Nephron progenitor cell (in vitro differentiated cells): ENCODE results near the gene VWA3A.
"Not testable (repeated sequence)": the region's sequence is repeated elsewhere in the genome, so short reads cannot be mapped to it uniquely, and the experiment has no call there.

Source experiments
- DNase-seq: peaks from one replicate; pipeline ENCODE4 v3.0.0; 2021
- H3K27ac Mint-ChIP-seq: 2 replicates; pipeline ENCODE4 v1.8.0; 2021; ENCODE audit warnings: mild to moderate bottlenecking, moderate library complexity, mixed read lengths
- H3K27me3 Mint-ChIP-seq: 2 replicates; pipeline ENCODE4 v1.8.0; 2021; ENCODE audit warnings: mild to moderate bottlenecking, low read depth, mixed read lengths; ENCODE audit not compliant: poor library complexity
- H3K36me3 Mint-ChIP-seq: 2 replicates; pipeline ENCODE4 v1.8.0; 2021; ENCODE audit warnings: low read depth, mixed read lengths
- H3K4me1 Mint-ChIP-seq: 2 replicates; pipeline ENCODE4 v1.8.0; 2021; ENCODE audit warnings: mixed read lengths
- H3K4me3 Mint-ChIP-seq: 2 replicates; pipeline ENCODE4 v1.8.0; 2021; ENCODE audit warnings: mild to moderate bottlenecking, moderate library complexity, mixed read lengths
- H3K9me3 Mint-ChIP-seq: 2 replicates; pipeline ENCODE4 v1.8.0; 2021; ENCODE audit warnings: mild to moderate bottlenecking, moderate library complexity, mixed read lengths
- CTCF ChIP-seq: fragments of 200-600 bp; sonication (generic); IDR thresholded peaks from 2 replicates; pipeline ENCODE4 v1.5.0; 2021; ENCODE audit warnings: antibody characterized with exemption

VWA3A gene

GRCh38 chr16:22109258-22109898, 17.0 kb downstream of the VWA3A start:
- DNase-seq, result no peak
- no peak for TF ChIP-seq CTCF
- H3K4me1 Mint-ChIP-seq, result no peaks in the 10 kb centered on the region
- no peak overlapping the region for H3K27ac Mint-ChIP-seq
- H3K9me3 Mint-ChIP-seq, result no peaks in the 10 kb centered on the region
- H3K36me3 Mint-ChIP-seq, result no peaks in the 10 kb centered on the region
- H3K4me3 Mint-ChIP-seq, result no peak overlapping the region
- H3K27me3 Mint-ChIP-seq, result peaks cover 56% of the 10 kb centered on the region

GRCh38 chr16:22111629-22112028, 19.3 kb downstream of the VWA3A start:
- peaks cover 51% of the 10 kb centered on the region for H3K27me3 Mint-ChIP-seq
- not testable (repeated sequence) for H3K36me3 Mint-ChIP-seq, H3K4me3 Mint-ChIP-seq, DNase-seq, H3K9me3 Mint-ChIP-seq, H3K4me1 Mint-ChIP-seq, H3K27ac Mint-ChIP-seq

- Mint-ChIP-seq H3K9me3 (no peaks in the 10 kb centered on the region), H3K27ac (peak overlapping the region; percentile 46), H3K4me3 (no peak overlapping the region), H3K4me1 (no peaks in the 10 kb centered on the region), H3K36me3 (no peaks in the 10 kb centered on the region), H3K27me3 (peaks cover 24% of the 10 kb centered on the region)
- TF ChIP-seq CTCF, result no peak
- no peak for DNase-seq
Observed at GRCh38 chr16:22116095-22116700, 23.9 kb downstream of the VWA3A start.

- peaks cover 20% of the 10 kb centered on the region for H3K27me3 Mint-ChIP-seq
- H3K27ac Mint-ChIP-seq, result no peak overlapping the region
- no peak for TF ChIP-seq CTCF
- no peak overlapping the region for H3K4me3 Mint-ChIP-seq
- no peaks in the 10 kb centered on the region for H3K4me1 Mint-ChIP-seq
- no peaks in the 10 kb centered on the region for H3K36me3 Mint-ChIP-seq
- DNase-seq, result no peak
- H3K9me3 Mint-ChIP-seq, result no peaks in the 10 kb centered on the region
Observed at GRCh38 chr16:22117609-22118008, 25.3 kb downstream of the VWA3A start.

- H3K9me3 Mint-ChIP-seq, result no peaks in the 10 kb centered on the region
- TF ChIP-seq CTCF, result no peak
- peaks cover 25% of the 10 kb centered on the region for H3K27me3 Mint-ChIP-seq
- no peak overlapping the region for H3K4me3 Mint-ChIP-seq
- H3K27ac Mint-ChIP-seq, result no peak overlapping the region
- no peaks in the 10 kb centered on the region for H3K36me3 Mint-ChIP-seq
- H3K4me1 Mint-ChIP-seq, result no peaks in the 10 kb centered on the region
- DNase-seq, result no peak
Observed at GRCh38 chr16:22120440-22120839, 28.1 kb downstream of the VWA3A start.

GRCh38 chr16:22122239-22122638, 29.9 kb downstream of the VWA3A start:
- no peak for TF ChIP-seq CTCF
- H3K27ac Mint-ChIP-seq, result no peak overlapping the region
- H3K4me3 Mint-ChIP-seq, result no peak overlapping the region
- peaks cover 30% of the 10 kb centered on the region for H3K27me3 Mint-ChIP-seq
- no peaks in the 10 kb centered on the region for H3K4me1 Mint-ChIP-seq
- no peaks in the 10 kb centered on the region for H3K9me3 Mint-ChIP-seq
- no peak for DNase-seq
- H3K36me3 Mint-ChIP-seq, result no peaks in the 10 kb centered on the region
